Measurements from ENCODE around the gene DACT1. TPM values are rescaled to one million over a fixed set of nuclear protein-coding genes. Genes with fewer than 3 reads are reported as not detected.

DACT1 gene
- total RNA-seq, 2 donors from 2014 or later: 36.1 to 50.9 TPM

GRCh38 chr14:58640959-58641358, 3.2 kb downstream of the DACT1 start:
- no peaks in the 10 kb centered on the region for H3K9me3 ChIP-seq
- peaks cover 12 to 49% of the 10 kb centered on the region in 2 donors for H3K4me1 ChIP-seq (ENCODE audit: control insufficient read depth in 1 of 2, low read depth in 2 of 2)
- H3K36me3 ChIP-seq: peaks cover 36% of the 10 kb centered on the region
- H3K27ac ChIP-seq: no peak overlapping the region
- TF ChIP-seq CTCF (IDR thresholded peaks at IDR 0.05): no peak
- no peak for ATAC-seq (ENCODE audit: insufficient number of reproducible peaks, low FRiP score, low read depth)
- no peaks in the 10 kb centered on the region for H3K27me3 ChIP-seq (replicated peaks; ENCODE audit: insufficient read depth)
- H3K4me3 ChIP-seq: no peak overlapping the region
- DNase-seq (ENCODE audit: low spot score): no peak

GRCh38 chr14:58641509-58641908, 3.7 kb downstream of the DACT1 start:
- no peaks in the 10 kb centered on the region for H3K27me3 ChIP-seq (replicated peaks; ENCODE audit: insufficient read depth)
- no peak overlapping the region for H3K27ac ChIP-seq
- no peak for TF ChIP-seq CTCF (IDR thresholded peaks at IDR 0.05)
- ATAC-seq (ENCODE audit: insufficient number of reproducible peaks, low FRiP score, low read depth) (no peak), DNase-seq (ENCODE audit: low spot score) (no peak)
- H3K36me3 ChIP-seq: peaks cover 41% of the 10 kb centered on the region
- peaks cover 10 to 43% of the 10 kb centered on the region in 2 donors for H3K4me1 ChIP-seq (ENCODE audit: control insufficient read depth in 1 of 2, low read depth in 2 of 2)
- H3K9me3 ChIP-seq: no peaks in the 10 kb centered on the region
- H3K4me3 ChIP-seq: no peak overlapping the region

- TF ChIP-seq CTCF (IDR thresholded peaks at IDR 0.05): no peak
- H3K4me3 ChIP-seq: no peak overlapping the region
- no peak overlapping the region for H3K27ac ChIP-seq
- DNase-seq (ENCODE audit: low spot score) (no peak), ATAC-seq (ENCODE audit: insufficient number of reproducible peaks, low FRiP score, low read depth) (no peak)
- H3K36me3 ChIP-seq: peaks cover 45% of the 10 kb centered on the region
- H3K4me1 ChIP-seq (ENCODE audit: control insufficient read depth in 1 of 2, low read depth in 2 of 2): peaks cover 5 to 52% of the 10 kb centered on the region in 2 donors
- no peaks in the 10 kb centered on the region for H3K9me3 ChIP-seq
- H3K27me3 ChIP-seq (replicated peaks; ENCODE audit: insufficient read depth): no peaks in the 10 kb centered on the region
Measured at GRCh38 chr14:58643366-58643765, 5.6 kb downstream of the DACT1 start.

- ATAC-seq (ENCODE audit: insufficient number of reproducible peaks, low FRiP score, low read depth) (no peak), DNase-seq (ENCODE audit: low spot score) (no peak)
- H3K9me3 ChIP-seq: no peaks in the 10 kb centered on the region
- no peaks in the 10 kb centered on the region for H3K27me3 ChIP-seq (replicated peaks; ENCODE audit: insufficient read depth)
- no peak for TF ChIP-seq CTCF (IDR thresholded peaks at IDR 0.05)
- peaks cover 5 to 35% of the 10 kb centered on the region in 2 donors for H3K4me1 ChIP-seq (ENCODE audit: control insufficient read depth in 1 of 2, low read depth in 2 of 2)
- H3K4me3 ChIP-seq: no peak overlapping the region
- peaks cover 45% of the 10 kb centered on the region for H3K36me3 ChIP-seq
- H3K27ac ChIP-seq: no peak overlapping the region
Measured at GRCh38 chr14:58645641-58646040, 7.9 kb downstream of the DACT1 start.

GRCh38 chr14:58646479-58646878, 8.7 kb downstream of the DACT1 start:
- Histone ChIP-seq H3K4me1 (ENCODE audit: control insufficient read depth in 1 of 2, low read depth in 2 of 2) (peaks cover 2 to 32% of the 10 kb centered on the region in 2 donors), H3K9me3 (no peaks in the 10 kb centered on the region), H3K4me3 (no peak overlapping the region), H3K27me3 (replicated peaks; ENCODE audit: insufficient read depth) (no peaks in the 10 kb centered on the region), H3K27ac (no peak overlapping the region), H3K36me3 (peaks cover 41% of the 10 kb centered on the region)
- DNase-seq (ENCODE audit: low spot score) (no peak), ATAC-seq (ENCODE audit: insufficient number of reproducible peaks, low FRiP score, low read depth) (no peak)
- TF ChIP-seq CTCF (IDR thresholded peaks at IDR 0.05): no peak
